ENCODE data around the gene PKNOX1. TPM values are rescaled to one million over a fixed set of nuclear protein-coding genes. Genes with fewer than 3 reads are reported as not detected.

The PKNOX1 gene
- total RNA-seq, 1 experiment from 2014 or later = 15.0 TPM

DNA sequence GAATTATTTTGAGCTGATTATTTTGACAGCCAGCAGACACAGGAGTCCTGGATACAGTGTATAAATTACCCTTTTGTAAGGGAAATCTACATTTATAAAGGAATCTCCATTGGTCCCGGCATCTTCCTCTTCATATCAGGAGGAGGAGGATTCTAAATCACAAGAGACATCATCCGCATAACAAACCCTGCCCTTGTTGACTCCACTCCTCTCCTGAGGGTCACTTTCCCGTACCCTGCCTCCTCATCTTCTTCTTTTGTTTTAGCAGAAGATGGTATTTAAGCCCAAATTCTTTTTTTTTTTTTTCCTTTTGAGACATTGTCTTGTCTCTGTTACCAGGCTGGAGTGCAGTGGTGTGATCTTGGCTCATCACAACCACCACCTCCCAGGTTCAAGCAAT, 14.6 kb upstream of the PKNOX1 start:
- intact Hi-C loops (cut with micrococcal nuclease) = loop anchor here (10.0 kb wide), 1 partner anchor 65 kb away; the partner anchor contains the start of gene NDUFV3
- POLR2A ChIA-PET = interaction anchor here (0.7 kb wide), 1 partner anchor 958 kb away, joined by 3 read pairs; no protein-coding TSS in a partner anchor
- Mint-ChIP-seq H3K9me3 (ENCODE audit: unreplicated experiment) (no peaks in the 10 kb centered on the region), H3K27me3 (ENCODE audit: insufficient read depth, unreplicated experiment) (no peaks in the 10 kb centered on the region), H3K27ac (ENCODE audit: low read depth, unreplicated experiment) (no peak overlapping the region), H3K4me1 (ENCODE audit: insufficient read depth, unreplicated experiment) (peaks cover 5% of the 10 kb centered on the region), H3K36me3 (ENCODE audit: insufficient read depth, unreplicated experiment) (no peaks in the 10 kb centered on the region), H3K4me3 (ENCODE audit: unreplicated experiment) (no peak overlapping the region)
- BruUV-seq (replicated peaks) = no TSS peak
- CTCF ChIA-PET = no interaction called here
- DNase-seq (ENCODE audit: unreplicated experiment) = no peak
- TF ChIP-seq, protein P1, sequence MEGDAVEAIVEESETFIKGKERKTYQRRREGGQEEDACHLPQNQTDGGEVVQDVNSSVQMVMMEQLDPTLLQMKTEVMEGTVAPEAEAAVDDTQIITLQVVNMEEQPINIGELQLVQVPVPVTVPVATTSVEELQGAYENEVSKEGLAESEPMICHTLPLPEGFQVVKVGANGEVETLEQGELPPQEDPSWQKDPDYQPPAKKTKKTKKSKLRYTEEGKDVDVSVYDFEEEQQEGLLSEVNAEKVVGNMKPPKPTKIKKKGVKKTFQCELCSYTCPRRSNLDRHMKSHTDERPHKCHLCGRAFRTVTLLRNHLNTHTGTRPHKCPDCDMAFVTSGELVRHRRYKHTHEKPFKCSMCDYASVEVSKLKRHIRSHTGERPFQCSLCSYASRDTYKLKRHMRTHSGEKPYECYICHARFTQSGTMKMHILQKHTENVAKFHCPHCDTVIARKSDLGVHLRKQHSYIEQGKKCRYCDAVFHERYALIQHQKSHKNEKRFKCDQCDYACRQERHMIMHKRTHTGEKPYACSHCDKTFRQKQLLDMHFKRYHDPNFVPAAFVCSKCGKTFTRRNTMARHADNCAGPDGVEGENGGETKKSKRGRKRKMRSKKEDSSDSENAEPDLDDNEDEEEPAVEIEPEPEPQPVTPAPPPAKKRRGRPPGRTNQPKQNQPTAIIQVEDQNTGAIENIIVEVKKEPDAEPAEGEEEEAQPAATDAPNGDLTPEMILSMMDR (IDR thresholded peaks at IDR 0.05; ENCODE audit: unreplicated experiment) = no peak

DNA sequence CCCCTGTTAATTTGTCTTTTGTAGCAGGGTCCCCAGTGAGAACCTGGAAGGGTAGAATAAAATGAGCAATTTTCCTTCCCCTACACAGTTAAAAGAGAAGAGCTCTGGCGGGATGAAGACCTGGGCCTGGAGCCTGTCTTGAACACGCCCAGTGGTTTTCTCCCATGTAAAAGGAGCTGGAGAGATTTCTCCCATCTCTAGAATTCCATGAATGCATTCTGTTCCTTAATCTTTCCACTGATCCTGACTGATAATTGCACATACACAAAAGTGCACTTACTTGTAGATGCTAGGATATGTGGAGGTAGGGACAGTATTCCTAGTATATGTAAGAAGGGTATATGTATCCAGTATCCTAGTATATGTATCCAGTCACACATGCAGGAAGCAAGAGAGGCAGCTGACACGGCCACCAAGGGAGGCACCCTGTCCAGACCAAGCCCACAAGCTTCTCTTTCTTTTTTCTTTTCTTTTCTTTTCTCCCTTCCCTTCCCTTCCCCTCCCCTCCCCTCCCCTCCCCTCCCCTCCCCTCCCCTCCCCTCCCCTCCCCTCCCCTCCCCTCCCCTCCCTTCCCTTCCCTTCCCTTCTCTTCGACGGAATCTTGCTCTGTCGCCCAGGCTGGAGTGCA, 11.9 kb upstream of the PKNOX1 start:
- CTCF ChIA-PET = interaction anchor here (0.6 kb wide), 1 partner anchor 32 kb away, joined by 3 read pairs; no protein-coding TSS in a partner anchor
- no peak overlapping the region for H3K27ac Mint-ChIP-seq (ENCODE audit: low read depth, unreplicated experiment)

DNA sequence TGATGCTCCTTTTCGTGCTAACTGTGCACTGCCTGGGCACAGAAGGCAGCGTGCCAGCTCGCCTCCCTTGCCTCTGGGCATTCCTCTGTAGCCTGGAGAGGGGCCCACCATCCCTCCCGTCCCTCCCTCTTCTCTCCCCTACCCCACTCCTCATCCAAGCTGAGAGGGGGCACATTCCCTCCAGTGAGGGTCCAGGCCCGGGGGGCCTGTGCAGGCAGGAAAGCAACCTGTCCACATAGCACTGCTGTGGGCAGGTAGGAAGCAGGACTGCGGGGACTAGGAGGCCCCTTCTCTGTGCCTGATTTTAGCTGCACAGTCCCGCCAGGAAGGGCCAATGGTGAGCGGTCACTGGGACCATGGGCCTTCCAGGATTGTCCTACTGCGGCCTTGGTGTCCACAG, 10.3 kb upstream of the PKNOX1 start:
- POLR2A ChIA-PET = no interaction called here
- TF ChIP-seq, protein P1 (IDR thresholded peaks at IDR 0.05; ENCODE audit: unreplicated experiment) = no peak
- DNase-seq (ENCODE audit: unreplicated experiment) = no peak
- H3K27me3 Mint-ChIP-seq (ENCODE audit: insufficient read depth, unreplicated experiment) = no peaks in the 10 kb centered on the region
- no peak overlapping the region for H3K27ac Mint-ChIP-seq (ENCODE audit: low read depth, unreplicated experiment)
- no peak overlapping the region for H3K4me3 Mint-ChIP-seq (ENCODE audit: unreplicated experiment)
- no TSS peak for BruUV-seq (replicated peaks)
- CTCF ChIA-PET = no interaction called here
- H3K9me3 Mint-ChIP-seq (ENCODE audit: unreplicated experiment) = no peaks in the 10 kb centered on the region
- H3K36me3 Mint-ChIP-seq (ENCODE audit: insufficient read depth, unreplicated experiment) = no peaks in the 10 kb centered on the region
- H3K4me1 Mint-ChIP-seq (ENCODE audit: insufficient read depth, unreplicated experiment) = no peaks in the 10 kb centered on the region
- intact Hi-C loops (cut with micrococcal nuclease) = no loop called here

More for the DNA sequence above, 11.9 kb upstream of the PKNOX1 start:
- no peaks in the 10 kb centered on the region for H3K27me3 Mint-ChIP-seq (ENCODE audit: insufficient read depth, unreplicated experiment)
- no peaks in the 10 kb centered on the region for H3K36me3 Mint-ChIP-seq (ENCODE audit: insufficient read depth, unreplicated experiment)
- H3K9me3 Mint-ChIP-seq (ENCODE audit: unreplicated experiment) = no peaks in the 10 kb centered on the region
- no peaks in the 10 kb centered on the region for H3K4me1 Mint-ChIP-seq (ENCODE audit: insufficient read depth, unreplicated experiment)
- DNase-seq (ENCODE audit: unreplicated experiment) = no peak
- intact Hi-C loops (cut with micrococcal nuclease) = no loop called here
- BruUV-seq (replicated peaks) = no TSS peak
- no peak overlapping the region for H3K4me3 Mint-ChIP-seq (ENCODE audit: unreplicated experiment)
- POLR2A ChIA-PET = interaction anchor here (1.3 to 1.4 kb wide), 2 partner anchors 8 to 12 kb away, joined by 3 to 6 read pairs; partner anchors contain the start of gene PKNOX1
- TF ChIP-seq, protein P1 (IDR thresholded peaks at IDR 0.05; ENCODE audit: unreplicated experiment) = no peak

DNA sequence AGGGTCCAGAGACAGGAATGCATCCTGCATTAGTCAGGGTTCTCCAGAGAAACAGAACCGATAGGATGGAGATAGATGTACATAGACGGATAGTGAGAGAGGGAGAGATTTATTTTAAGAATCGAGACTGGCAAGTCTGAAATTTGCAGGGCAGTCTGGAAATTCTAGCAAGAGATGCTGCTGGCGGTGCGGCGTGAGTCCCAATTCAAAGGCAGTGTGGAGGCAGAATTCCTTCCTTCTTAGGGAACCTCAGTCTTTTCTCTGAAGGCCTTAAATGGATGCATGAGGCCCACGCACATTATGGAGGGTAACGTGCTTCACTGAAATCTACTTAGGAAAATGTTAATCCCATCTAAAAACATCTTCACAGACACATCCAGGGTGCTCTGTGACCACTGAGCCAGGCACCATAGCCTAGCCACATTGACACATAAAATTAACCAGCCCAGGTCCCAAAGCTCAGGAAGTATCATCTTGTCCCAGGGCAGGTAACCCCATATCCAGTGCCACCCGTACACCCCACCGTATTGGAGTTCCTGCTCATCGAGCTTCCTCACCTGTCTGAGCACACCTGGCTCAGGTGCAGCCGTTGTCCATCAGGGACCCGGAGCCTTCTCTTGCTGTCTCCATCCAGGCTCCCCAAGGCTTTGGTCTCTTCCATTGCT, 9.7 kb upstream of the PKNOX1 start:
- intact Hi-C loops (cut with micrococcal nuclease) = no loop called here
- Mint-ChIP-seq H3K4me1 (ENCODE audit: insufficient read depth, unreplicated experiment) (no peaks in the 10 kb centered on the region), H3K36me3 (ENCODE audit: insufficient read depth, unreplicated experiment) (no peaks in the 10 kb centered on the region), H3K4me3 (ENCODE audit: unreplicated experiment) (no peak overlapping the region), H3K27me3 (ENCODE audit: insufficient read depth, unreplicated experiment) (no peaks in the 10 kb centered on the region), H3K27ac (ENCODE audit: low read depth, unreplicated experiment) (no peak overlapping the region), H3K9me3 (ENCODE audit: unreplicated experiment) (no peaks in the 10 kb centered on the region)
- ChIA-PET CTCF (interaction anchor here (1.0 kb wide), 1 partner anchor 9 kb away, joined by 3 read pairs; no protein-coding TSS in a partner anchor), POLR2A (interaction anchor here (1.0 kb wide), 1 partner anchor 9 kb away, joined by 4 read pairs; the partner anchor contains the start of gene PKNOX1)
- no peak for DNase-seq (ENCODE audit: unreplicated experiment)
- no TSS peak for BruUV-seq (replicated peaks)
- TF ChIP-seq, protein P1 (IDR thresholded peaks at IDR 0.05; ENCODE audit: unreplicated experiment) = no peak

Measured in MCF 10A (cell line).